Liver (tissue), 9 donors: Measurements from ENCODE around the gene MAPK9. TPM values are rescaled to one million over a fixed set of nuclear protein-coding genes. Genes with fewer than 3 reads are reported as not detected.

ENCODE experiments used
- DNase-seq: peaks from one replicate; pipeline ENCODE4 v3.0.0-alpha.2; 2017; ENCODE audit warnings: low spot score
- H3K27ac ChIP-seq, 2 donors: one replicate each; pipeline ENCODE4 v1.7.0; 2013; ENCODE audit warnings: inconsistent platforms in 2 of 2, low read length in 2 of 2, control low read depth in 1 of 2, low read depth in 1 of 2, mild to moderate bottlenecking in 1 of 2
- H3K27me3 ChIP-seq, 4 donors: one replicate each; pipeline versions ENCODE4 v1.6.1 to v1.7.0; 2013; ENCODE audit warnings: low read length in 3 of 4, inconsistent platforms in 1 of 4, mild to moderate bottlenecking in 1 of 4, moderate library complexity in 1 of 4; ENCODE audit not compliant: control insufficient read depth in 4 of 4, insufficient read depth in 4 of 4
- H3K36me3 ChIP-seq, 4 donors: one replicate each; pipeline versions ENCODE4 v1.6.1 to v1.7.0; 2013; ENCODE audit warnings: low read length in 3 of 4, mild to moderate bottlenecking in 3 of 4, low read depth in 1 of 4, moderate library complexity in 1 of 4; ENCODE audit not compliant: control insufficient read depth in 4 of 4, insufficient read depth in 3 of 4
- H3K4me1 ChIP-seq, 4 donors: one replicate each; pipeline versions ENCODE4 v1.6.1 to v1.7.0; 2013; ENCODE audit warnings: low read length in 3 of 4, mild to moderate bottlenecking in 3 of 4, moderate library complexity in 1 of 4; ENCODE audit not compliant: control insufficient read depth in 4 of 4, insufficient read depth in 4 of 4
- H3K4me3 ChIP-seq, 3 donors: one replicate each; pipeline versions ENCODE4 v1.6.1 to v1.7.0; 2013; ENCODE audit warnings: low read length in 3 of 3, control low read depth in 1 of 3, low read depth in 1 of 3, mild to moderate bottlenecking in 1 of 3
- H3K9ac ChIP-seq, 2 donors: one replicate each; pipeline ENCODE4 v1.7.0; 2013; ENCODE audit warnings: low read length in 2 of 2, mild to moderate bottlenecking in 2 of 2, moderate library complexity in 2 of 2, control low read depth in 1 of 2, low read depth in 1 of 2
- H3K9me3 ChIP-seq, 4 donors: one replicate each; pipeline versions ENCODE4 v1.6.1 to v1.7.0; 2013; ENCODE audit warnings: low read length in 3 of 4; ENCODE audit not compliant: control insufficient read depth in 4 of 4
- EGR1 ChIP-seq, 2 donors: IDR thresholded peaks; 2 replicates each; pipeline ENCODE4 v1.6.1; 2016 to 2018; ENCODE audit warnings: antibody characterized with exemption in 2 of 2, low read depth in 2 of 2
- FOXA1 ChIP-seq: IDR thresholded peaks from 2 replicates; pipeline ENCODE4 v1.6.1; 2016; ENCODE audit warnings: antibody characterized with exemption
- FOXA2 ChIP-seq: IDR thresholded peaks from 2 replicates; pipeline ENCODE4 v1.6.1; 2016; ENCODE audit warnings: antibody characterized with exemption
- RXRA ChIP-seq, 2 donors: IDR thresholded peaks; 2 replicates each; pipeline ENCODE4 v1.6.1; 2017 to 2018; ENCODE audit warnings: antibody characterized with exemption in 2 of 2, mild to moderate bottlenecking in 1 of 2
- WGBS: extraction: QIAGEN DNeasy Blood & Tissue Kit; methylation state at CpG from one replicate; pipeline ENCODE4 v1.1.7; 2013; 5-methylcytosine and 5-hydroxymethylcytosine counted together
- polyA plus RNA-seq, 2 donors: library from polyadenylated mRNA; stranded (reverse) in 1 of 2; unstranded in 1 of 2; fragments of 200-250 nt in 1 of 2; fragments of >200 nt in 1 of 2; fragmentation: Nextera tagmentation in 1 of 2; extraction: Ambion mirVana in 1 of 2; gene quantifications; one replicate each; pipeline versions ENCODE4 v1.2.1 to v1.2.3, GENCODE V29; 2013 to 2015
- total RNA-seq, 2 donors: library from RNA; depleted of rRNA; stranded (reverse); fragments of >200 nt; gene quantifications; one replicate each; pipeline ENCODE4 v1.2.3, GENCODE V29; 2014
- TF ChIP-seq, protein P1 (sequence below): IDR thresholded peaks from 2 replicates; pipeline ENCODE4 v1.6.1; 2016; ENCODE audit warnings: antibody characterized with exemption
- TF ChIP-seq, protein P2 (sequence below): IDR thresholded peaks from 2 replicates; pipeline ENCODE4 v1.6.1; 2016; ENCODE audit warnings: antibody characterized with exemption
- TF ChIP-seq, protein P3 (sequence below): fragments of 150-350 bp; IDR thresholded peaks from 2 replicates; pipeline ENCODE4 v1.5.1; 2017; ENCODE audit warnings: improper control_type of control experiment, low read depth, low read length; ENCODE audit not compliant: missing input control
- TF ChIP-seq, protein P4 (sequence below): IDR thresholded peaks from 2 replicates; pipeline ENCODE4 v1.6.1; 2016; ENCODE audit warnings: antibody characterized with exemption
- donor health status: healthy.
- donor health status: healthy.
- donor health status: healthy.
- donor health status: healthy.
- donor health status: healthy.

The MAPK9 gene
- total and polyA plus RNA-seq, 4 donors = 3.8 to 22.7 (median 12.8) TPM

DNA sequence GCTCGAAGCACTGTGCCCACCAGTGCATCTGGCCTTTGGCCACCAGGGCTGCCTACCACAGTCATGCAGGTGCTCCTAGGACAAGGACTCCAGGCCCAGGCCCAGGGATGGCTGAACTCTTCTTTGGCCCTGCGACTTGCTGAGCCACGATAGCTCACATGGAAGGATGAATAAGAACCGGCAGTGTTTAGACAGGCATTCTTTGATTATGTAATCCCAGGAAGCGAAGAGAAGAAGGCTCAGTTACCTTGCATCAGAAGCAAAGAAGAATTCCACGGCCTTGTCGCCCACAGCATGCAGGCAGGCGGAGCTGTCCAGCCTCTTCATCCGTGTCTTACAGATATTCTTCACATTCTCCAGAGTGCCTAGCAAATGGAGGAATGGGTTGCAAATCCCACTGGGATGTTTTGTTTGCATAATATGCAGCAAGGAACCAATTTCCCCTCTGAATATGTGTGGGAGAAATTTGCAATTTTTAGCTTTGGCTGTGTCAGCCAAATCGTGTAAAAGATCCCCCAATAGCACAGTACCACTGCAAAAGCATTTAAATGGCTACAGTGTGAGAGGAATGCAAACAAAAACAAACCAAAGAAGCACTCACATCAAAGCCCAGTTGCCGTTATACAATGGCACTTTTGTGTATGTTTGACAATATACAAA is 32.2 kb upstream of the MAPK9 start:
- no peak overlapping the region for H3K4me3 ChIP-seq
- TF ChIP-seq FOXA2 = no peak
- no peak overlapping the region for H3K27ac ChIP-seq
- H3K9me3 ChIP-seq = no peaks in the 10 kb centered on the region
- H3K27me3 ChIP-seq = no peaks in the 10 kb centered on the region
- no peaks in the 10 kb centered on the region for H3K4me1 ChIP-seq
- H3K36me3 ChIP-seq = no peaks in the 10 kb centered on the region
- 78% methylated on average over 11 of the region's 11 CpGs for WGBS
- no peak for DNase-seq
- H3K9ac ChIP-seq = no peak overlapping the region

DNA sequence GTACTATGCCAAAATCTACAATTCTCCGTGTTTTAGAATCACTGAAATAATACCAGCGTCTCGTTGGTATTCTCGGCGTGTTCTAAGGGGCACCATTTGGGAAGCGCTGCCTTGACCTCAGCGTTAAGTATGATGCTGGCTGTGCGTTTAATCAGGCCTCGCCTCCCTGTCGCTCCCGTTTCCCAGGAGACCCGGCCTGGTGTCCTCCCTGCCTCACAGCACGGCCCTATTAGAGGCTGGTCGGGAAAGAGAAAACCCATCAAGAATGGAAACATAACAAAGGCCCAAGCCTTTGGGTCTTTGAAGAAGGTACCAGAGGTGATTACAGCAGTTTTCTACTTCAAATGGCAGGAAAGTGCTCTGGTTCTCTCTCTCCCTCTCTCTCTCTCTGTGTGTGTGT is 31.3 kb upstream of the MAPK9 start:
- Histone ChIP-seq H3K27ac (no peak overlapping the region), H3K4me3 (no peak overlapping the region), H3K36me3 (no peaks in the 10 kb centered on the region), H3K4me1 (no peaks in the 10 kb centered on the region), H3K9me3 (no peaks in the 10 kb centered on the region), H3K27me3 (no peaks in the 10 kb centered on the region), H3K9ac (no peak overlapping the region)
- WGBS = 91% methylated on average over 14 of the region's 14 CpGs
- TF ChIP-seq, protein P1, sequence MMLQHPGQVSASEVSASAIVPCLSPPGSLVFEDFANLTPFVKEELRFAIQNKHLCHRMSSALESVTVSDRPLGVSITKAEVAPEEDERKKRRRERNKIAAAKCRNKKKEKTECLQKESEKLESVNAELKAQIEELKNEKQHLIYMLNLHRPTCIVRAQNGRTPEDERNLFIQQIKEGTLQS = no peak
- no peak for TF ChIP-seq FOXA2
- TF ChIP-seq, protein P2, sequence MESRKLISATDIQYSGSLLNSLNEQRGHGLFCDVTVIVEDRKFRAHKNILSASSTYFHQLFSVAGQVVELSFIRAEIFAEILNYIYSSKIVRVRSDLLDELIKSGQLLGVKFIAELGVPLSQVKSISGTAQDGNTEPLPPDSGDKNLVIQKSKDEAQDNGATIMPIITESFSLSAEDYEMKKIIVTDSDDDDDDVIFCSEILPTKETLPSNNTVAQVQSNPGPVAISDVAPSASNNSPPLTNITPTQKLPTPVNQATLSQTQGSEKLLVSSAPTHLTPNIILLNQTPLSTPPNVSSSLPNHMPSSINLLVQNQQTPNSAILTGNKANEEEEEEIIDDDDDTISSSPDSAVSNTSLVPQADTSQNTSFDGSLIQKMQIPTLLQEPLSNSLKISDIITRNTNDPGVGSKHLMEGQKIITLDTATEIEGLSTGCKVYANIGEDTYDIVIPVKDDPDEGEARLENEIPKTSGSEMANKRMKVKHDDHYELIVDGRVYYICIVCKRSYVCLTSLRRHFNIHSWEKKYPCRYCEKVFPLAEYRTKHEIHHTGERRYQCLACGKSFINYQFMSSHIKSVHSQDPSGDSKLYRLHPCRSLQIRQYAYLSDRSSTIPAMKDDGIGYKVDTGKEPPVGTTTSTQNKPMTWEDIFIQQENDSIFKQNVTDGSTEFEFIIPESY = no peak
- no peak for TF ChIP-seq FOXA1
- DNase-seq = no peak

DNA sequence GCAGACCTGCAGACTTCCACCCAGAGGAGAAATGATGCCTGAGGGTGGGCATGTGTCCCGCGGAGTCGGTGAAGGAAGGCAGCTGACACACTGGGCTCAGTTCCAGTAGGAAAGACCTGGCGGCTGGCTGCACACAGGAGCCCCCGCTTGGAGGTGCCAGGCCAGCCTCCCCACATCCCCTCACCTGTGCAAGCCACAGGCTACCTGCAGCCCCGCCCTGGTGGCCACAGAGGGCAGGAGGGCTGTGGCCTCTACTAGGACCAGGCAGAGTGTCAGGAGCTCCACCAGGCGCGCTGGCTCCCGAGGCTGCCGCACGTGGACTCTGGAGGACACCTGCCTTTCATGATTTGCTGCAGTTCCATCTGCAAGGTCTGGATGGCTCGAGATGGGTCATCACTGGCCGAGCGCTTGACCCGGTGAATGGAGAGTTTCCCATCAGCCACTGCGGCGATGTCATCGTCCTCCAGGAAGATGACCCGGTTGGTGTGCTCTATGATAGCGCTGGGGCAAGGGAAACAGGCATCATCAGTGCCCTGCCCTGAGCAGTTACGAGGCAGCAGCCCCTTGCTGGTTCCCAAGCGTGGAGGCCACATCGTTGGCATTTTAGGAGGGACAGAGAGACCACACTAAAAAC is 26.7 kb upstream of the MAPK9 start:
- 91% methylated on average over 23 of the region's 23 CpGs for WGBS
- TF ChIP-seq RXRA (IDR thresholded peaks at IDR 0.05) = no peak
- TF ChIP-seq, protein P3, sequence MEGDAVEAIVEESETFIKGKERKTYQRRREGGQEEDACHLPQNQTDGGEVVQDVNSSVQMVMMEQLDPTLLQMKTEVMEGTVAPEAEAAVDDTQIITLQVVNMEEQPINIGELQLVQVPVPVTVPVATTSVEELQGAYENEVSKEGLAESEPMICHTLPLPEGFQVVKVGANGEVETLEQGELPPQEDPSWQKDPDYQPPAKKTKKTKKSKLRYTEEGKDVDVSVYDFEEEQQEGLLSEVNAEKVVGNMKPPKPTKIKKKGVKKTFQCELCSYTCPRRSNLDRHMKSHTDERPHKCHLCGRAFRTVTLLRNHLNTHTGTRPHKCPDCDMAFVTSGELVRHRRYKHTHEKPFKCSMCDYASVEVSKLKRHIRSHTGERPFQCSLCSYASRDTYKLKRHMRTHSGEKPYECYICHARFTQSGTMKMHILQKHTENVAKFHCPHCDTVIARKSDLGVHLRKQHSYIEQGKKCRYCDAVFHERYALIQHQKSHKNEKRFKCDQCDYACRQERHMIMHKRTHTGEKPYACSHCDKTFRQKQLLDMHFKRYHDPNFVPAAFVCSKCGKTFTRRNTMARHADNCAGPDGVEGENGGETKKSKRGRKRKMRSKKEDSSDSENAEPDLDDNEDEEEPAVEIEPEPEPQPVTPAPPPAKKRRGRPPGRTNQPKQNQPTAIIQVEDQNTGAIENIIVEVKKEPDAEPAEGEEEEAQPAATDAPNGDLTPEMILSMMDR = no peak
- TF ChIP-seq, protein P4, sequence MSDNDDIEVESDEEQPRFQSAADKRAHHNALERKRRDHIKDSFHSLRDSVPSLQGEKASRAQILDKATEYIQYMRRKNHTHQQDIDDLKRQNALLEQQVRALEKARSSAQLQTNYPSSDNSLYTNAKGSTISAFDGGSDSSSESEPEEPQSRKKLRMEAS = no peak
- TF ChIP-seq, protein P1 = no peak
- TF ChIP-seq FOXA1 = no peak
- TF ChIP-seq EGR1 (IDR thresholded peaks at IDR 0.05; ENCODE audit: low read depth in 2 of 2) = no peak

More for the DNA sequence above, 26.7 kb upstream of the MAPK9 start:
- no peak for DNase-seq
- no peaks in the 10 kb centered on the region for H3K27me3 ChIP-seq
- peaks cover 0 to 10% (median 6%) of the 10 kb centered on the region in 4 donors for H3K4me1 ChIP-seq
- no peaks in the 10 kb centered on the region for H3K9me3 ChIP-seq
- no peaks in the 10 kb centered on the region for H3K36me3 ChIP-seq
- no peak overlapping the region for H3K9ac ChIP-seq
- no peak overlapping the region for H3K4me3 ChIP-seq
- no peak overlapping the region for H3K27ac ChIP-seq
